ENCODE data around the gene CLEC2D.

DNA sequence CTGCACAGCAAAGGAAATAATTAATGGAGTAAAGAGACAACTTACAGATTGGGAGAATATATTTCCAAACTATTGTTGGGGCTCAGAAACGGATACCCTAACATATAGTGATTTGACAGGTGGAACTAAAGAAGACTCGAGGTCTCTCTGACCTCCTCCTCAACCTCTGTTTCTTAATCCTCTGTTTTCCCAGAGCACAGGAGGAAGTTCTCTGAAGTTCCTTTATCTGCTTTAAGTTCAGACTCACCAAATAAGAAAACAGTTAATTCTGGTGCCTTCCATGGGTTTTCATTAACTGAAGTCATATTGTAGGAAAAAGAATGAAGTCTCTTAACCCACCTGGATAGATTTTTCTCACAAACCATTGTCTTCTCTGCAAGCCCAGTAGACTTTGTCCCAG, 29.2 kb downstream of the CLEC2D start:
- TF ChIP-seq, protein P1, sequence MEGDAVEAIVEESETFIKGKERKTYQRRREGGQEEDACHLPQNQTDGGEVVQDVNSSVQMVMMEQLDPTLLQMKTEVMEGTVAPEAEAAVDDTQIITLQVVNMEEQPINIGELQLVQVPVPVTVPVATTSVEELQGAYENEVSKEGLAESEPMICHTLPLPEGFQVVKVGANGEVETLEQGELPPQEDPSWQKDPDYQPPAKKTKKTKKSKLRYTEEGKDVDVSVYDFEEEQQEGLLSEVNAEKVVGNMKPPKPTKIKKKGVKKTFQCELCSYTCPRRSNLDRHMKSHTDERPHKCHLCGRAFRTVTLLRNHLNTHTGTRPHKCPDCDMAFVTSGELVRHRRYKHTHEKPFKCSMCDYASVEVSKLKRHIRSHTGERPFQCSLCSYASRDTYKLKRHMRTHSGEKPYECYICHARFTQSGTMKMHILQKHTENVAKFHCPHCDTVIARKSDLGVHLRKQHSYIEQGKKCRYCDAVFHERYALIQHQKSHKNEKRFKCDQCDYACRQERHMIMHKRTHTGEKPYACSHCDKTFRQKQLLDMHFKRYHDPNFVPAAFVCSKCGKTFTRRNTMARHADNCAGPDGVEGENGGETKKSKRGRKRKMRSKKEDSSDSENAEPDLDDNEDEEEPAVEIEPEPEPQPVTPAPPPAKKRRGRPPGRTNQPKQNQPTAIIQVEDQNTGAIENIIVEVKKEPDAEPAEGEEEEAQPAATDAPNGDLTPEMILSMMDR (IDR thresholded peaks at IDR 0.05 in 8 of 11, conservative IDR thresholded peaks at IDR 0.05 in 3 of 11) = no peak
- TF ChIP-seq POLR2A (IDR thresholded peaks at IDR 0.05) (no peak), POLR2AphosphoS5 (IDR thresholded peaks at IDR 0.05) (no peak)

Measured in spleen (tissue), 7 donors.